Stimulated activated CD4-positive, alpha-beta T cell treated with anti-CD3 and anti-CD28 coated beads, Interleukin-12 subunit alpha, Interleukin-12 subunit beta, amount 100 ng/mL, for 24 hours (primary cell): ENCODE data around the gene HFE.
"Not testable (repeated sequence)": the region's sequence is repeated elsewhere in the genome, so short reads cannot be mapped to it uniquely, and the experiment has no call there.

Source experiments
- DNase-seq, 2 experiments: peaks; one replicate each; pipeline ENCODE4 v3.0.0-alpha.2; 2020; ENCODE audit warnings: low read depth in 2 of 2

The HFE gene

DNA sequence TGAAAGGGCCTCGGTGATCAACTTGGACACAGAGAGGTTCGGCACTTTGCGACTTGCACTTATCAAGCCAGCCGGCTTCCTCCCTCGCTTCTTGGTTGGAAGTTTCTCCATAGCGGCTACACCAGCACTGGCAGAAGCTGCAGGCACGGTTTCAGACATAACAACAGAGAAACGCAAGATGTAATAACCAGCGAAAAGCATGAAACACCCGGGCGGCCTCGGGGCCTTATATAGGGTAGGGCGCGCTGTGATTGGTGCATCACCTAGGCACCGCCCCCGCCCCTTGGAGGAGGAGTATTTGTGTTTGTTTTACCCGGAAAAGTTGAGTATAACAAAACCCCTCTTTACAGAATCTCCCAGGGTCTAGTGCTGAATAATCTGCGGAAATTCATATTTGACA lies 20.7 kb downstream of the HFE start:
- DNase-seq, result no peak

DNA sequence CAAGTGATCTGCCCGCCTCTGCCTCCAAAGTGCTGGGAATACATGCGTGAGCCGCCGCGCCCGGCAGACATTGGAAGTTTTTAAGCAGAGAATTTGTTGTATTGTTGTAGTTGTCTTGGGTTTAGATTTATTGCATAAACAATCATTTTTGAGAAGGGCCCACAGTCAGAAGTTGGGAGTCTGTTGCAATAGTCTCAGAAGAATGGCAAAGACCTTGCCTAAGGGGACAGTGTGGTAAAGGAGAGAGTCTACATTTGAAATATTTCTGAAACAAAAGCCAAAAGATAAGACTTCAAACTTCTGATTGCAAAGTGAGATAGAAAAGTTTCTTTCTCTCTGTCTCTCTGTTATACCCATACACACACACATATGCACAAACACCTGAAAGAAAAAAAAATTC lies 22.5 kb downstream of the HFE start:
- no peak for DNase-seq

DNA sequence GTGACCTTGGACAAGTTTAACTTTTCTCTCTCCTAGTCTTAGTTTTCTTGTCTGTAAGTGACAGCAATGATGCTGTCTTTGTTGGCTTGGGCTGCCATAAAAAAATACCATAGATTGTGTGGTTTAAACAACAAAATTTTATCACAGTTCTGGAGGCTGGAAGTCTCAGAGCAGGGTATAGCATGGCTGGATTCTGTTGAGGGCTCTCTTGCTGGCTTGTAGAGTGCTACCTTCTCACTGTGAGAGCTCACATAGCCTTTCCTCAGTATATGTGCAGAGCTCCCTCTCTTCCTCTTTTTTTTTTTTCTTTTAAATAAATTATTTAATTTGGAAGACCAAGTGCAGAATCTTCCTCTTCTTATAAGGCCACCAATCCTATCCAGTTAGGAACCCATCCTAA lies 26.3 kb downstream of the HFE start:
- no peak for DNase-seq

DNA sequence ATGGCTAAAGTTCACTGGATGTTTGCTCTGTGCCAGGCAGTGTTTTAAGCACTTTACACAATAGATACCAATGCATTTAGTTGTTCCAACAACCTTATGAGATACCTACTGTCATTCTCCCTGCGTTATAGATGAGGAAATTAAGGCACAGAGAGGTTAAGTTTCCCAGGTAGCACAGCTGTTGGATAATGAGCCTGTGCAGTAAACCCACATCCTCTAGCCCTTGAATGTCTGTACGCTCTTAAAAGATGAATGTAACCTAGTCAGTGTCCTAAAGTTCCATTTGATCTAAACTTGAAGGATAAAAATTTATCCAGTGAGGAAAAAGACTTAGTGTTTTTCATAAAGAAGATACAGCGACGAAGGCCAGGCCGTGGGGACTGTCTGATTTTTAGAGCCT lies 28.0 kb downstream of the HFE start:
- no peak for DNase-seq

DNA sequence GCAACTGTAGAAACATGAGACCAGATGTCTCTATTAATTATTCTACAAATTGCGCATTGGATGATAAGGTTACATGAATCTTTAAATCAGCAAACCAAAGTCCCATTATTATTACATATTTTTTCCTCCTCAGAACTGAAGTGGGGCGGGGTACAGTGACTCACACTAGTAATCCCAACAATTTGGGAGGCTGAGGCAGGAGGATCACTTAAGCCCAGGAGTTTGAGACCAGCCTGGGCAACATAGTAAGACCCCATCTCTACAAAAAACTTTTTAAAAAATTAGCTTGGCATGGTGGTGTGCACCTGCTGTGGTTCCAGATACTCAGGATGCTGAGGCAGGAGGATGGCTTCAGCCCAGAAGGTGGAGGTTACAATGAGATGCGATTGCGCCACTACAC lies 29.0 kb downstream of the HFE start:
- DNase-seq, result no peak

DNA sequence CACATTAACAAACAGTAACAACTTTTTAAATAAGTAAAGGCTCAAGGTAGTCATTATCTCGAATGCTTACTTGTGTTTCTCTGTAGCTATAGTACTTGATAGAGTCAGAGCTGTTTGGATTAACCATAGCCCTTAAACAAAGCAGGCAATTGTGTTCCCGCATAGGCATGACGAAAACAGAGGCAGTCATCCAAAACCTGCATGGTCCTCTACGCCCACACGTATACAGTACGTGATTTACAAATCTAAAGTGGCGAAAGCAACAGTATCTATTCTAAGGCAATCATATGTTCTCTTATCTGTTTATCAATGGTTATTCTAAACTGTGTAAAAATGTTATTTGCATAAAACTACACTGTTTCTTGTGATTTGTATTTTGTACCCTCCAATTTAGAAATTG lies 31.8 kb downstream of the HFE start:
- DNase-seq, result no peak

DNA sequence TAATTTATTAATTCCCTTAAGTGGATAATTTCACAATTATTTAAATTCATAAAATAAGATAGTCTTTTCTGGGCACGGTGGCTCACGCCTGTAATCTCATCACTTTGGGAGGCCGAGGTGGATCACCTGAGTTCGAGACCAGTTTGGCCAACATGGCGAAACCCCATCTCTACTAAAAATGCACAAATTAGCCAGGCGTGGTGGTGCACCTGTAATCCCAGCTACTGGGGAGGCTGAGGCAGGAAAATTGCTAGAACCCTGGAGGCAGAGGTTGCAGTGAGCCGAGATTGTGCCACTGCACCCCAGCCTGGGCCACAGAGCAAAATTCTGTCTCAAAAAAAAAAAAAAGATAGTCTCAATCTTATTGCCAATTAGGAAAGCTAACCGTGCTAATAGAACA lies 32.9 kb downstream of the HFE start:
- DNase-seq, result not testable (repeated sequence)

DNA sequence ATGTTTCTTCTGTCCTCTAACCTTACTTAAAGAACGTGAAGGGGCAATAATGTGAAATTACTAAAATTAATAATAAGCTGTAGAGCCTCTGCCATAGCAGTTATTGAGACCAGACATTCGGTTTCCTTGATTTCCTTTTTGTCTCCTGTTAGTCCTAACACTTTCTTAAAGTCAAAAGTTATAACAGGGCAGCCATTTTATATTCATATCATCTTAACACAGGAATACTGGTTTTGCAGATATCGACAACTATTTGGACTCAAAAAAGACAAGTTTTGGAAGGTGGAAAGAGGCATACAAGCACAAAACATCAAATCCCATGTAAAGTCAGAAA lies 33.5 kb downstream of the HFE start:
- DNase-seq, result no peak

DNA sequence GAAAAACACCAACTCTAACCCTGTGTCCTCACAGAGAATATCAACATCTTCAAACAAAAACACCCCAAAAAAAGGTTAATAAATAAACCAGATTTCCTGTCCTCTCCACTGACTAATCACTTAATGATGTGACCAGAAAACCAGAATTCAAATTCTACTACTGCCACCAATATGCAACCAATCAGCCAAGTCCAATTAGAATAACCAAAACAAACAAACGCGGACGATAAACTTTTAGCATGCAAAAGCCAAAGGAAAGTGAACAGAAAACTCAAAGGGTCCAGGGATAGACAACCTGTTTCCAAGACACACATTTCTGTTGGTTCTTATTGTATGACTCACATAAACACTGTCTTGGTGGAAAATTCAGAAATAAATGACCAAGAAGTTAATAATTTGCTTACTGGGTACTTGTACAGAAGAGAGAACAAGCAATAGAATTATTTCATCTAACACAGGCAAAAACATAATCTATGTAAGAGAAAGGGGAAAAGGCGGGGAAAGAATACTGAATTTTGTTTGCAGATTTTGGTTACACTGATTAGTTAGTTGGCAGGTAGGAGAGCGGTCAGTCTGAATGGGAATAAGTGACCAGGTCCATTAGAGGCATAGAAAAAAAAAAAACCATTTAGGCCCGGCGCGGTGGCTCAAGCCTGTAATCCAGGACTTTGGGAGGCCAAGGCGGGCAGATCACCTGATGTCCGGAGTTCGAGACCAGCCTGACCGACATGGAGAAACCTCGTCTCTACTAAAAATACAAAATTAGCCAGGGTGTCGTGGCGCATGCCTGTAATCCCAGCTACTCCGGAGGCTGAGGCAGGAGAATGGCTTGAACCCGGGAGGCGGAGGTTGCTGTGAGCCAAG lies 34.1 kb downstream of the HFE start:
- no peak for DNase-seq

DNA sequence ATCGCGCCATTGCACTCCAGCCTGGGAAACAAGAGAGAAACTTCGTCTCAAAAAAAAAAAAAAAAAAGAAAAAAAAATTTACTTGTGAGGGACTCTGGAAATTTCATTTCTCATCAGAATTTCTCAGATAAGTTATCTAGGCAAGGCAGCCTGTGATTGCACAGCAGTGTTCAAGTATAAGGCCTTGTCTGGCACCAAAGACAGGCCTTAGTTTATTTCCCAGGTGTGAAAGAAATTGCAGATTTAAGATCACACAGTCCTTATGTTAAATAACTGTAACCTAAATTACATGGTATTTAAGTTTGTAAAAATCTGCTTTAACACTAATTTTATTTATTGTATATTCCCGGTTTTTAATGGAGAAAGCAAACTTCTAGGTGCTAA lies 34.8 kb downstream of the HFE start:
- DNase-seq, result no peak

DNA sequence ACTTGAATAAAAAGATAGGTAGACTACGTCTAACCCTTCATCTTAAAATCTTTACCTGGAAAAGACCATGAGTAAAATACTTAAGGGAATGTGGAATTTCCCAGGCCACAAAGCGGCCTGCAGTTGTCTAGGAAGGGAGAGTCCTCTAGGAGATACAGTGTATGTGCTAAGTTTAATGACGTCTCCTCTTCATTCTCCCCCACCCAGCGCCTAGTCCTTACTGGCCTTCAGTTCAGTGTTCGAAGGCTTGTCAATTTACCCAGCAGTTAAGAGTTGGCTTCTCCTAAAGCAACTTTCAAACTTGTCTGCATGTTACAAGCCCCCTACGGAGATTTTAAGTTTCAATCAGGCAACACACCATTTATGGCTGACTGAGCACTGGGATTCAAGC lies 35.2 kb downstream of the HFE start:
- no peak for DNase-seq

DNA sequence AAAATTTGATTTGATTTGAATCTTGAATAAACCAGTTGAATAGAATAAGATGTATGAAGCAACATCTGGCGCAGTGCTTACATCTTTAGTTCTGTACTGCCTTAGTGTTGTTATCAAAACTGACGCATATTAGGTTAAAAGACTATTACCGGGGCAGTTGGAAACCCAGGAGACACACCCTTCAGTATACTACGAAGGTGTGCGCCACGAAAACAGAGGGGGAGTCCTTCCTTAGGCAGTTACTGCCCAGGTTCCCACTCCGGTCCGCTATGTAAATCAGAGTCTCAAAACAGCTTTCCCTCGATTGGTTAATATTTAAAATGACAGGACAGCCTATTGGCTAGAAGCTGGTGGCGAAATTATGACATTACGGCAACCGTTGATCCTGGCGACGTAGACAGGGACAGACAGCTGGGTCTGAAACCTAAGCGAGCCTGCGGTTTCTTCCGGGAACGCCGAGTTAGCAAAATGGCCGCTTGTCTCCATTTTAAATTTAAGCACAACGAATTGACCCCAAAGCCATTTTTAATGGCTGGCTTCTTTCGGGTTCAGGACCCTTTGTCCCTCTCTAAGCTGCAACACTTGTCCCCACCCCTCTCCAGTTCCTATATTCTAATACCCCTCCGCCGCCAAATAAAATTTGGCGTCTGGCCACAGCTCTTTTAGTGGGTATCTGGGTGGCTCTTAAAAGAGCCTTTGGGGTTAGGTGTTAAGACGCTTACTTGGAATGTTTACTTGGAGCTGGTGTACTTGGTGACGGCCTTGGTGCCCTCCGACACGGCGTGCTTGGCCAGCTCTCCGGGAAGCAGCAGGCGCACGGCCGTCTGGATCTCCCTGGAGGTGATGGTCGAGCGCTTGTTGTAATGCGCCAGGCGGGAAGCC lies 35.8 kb downstream of the HFE start:
- DNase-seq, result peak; percentile 83 to 84

DNA sequence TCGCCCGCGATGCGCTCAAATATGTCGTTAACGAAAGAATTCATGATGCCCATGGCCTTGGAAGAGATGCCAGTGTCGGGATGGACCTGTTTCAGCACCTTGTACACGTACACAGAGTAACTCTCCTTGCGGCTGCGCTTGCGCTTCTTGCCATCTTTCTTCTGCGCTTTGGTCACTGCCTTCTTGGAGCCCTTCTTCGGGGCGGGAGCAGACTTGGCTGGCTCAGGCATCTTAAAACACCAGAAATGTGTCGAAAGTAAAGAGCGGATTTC lies 36.4 kb downstream of the HFE start:
- peak; percentile 59 to 69 for DNase-seq

DNA sequence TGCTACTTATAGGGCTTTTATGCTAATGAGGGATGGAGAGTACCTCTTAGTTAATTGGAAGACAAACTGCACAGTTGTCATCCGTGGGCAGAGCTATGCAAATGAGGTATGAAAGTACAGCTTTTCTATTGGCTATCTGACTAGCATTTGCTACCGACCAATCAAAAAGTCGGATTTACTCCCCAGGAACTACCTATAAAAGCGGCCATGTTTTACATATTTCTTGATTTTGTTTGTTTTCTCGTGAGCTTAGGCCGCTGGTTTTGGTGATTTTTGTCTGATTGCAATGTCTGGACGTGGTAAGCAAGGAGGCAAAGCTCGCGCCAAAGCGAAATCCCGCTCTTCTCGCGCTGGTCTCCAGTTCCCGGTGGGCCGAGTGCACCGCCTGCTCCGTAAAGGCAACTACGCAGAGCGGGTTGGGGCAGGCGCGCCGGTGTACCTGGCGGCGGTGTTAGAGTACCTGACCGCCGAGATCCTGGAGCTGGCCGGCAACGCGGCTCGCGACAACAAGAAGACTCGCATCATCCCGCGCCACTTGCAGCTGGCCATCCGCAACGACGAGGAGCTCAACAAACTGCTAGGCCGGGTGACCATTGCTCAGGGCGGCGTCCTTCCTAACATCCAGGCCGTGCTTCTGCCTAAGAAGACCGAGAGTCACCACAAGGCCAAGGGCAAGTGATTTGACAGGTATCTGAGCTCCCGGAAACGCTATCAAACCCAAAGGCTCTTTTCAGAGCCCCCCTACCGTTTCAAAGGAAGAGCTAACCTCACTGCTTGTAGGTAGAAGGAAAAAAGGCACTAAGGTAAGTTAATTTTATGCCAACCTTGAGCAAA lies 36.9 kb downstream of the HFE start:
- peak in 1 of 2 experiments; percentile 63 for DNase-seq

DNA sequence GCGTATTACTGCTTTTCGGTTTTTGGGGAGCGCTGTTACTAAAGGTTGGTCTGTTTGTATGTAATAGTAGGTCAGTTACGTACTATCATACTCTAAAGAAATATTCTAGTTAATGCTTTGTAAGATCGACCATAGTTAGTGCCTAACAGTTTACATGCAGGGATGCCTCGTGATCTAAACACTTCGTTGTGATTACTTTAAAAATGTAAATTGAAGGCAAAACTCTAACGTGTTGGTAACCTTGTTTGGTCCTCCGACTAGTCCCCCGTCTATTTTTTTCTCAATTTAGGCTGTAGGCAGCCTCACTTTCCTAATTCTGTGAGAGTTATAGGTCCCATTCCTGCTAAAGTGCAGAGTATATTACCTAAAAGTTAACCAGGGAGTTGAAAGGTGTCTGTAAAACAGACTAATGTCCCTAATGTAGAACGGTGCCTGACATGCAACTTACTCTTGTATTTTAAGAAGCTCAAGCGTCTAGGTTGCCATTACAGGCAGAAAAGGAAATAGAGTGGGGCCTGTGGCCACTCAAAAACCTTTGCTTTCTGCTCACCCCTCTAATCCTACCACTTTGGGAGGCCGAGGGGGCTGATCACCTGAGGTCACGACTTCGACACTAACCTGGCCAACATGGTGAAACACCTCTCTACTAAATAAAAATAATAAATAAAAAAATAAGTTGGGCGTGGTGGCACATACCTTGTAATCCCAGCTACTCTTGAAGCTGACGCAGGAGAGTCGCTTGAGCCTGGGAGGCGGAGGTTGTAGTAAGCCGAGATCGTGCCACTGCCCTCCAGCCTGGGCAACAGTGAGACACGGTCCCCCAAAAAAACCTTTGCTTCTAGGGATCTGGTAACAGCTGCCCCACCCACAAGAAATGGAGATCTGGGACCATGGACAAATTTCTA lies 37.8 kb downstream of the HFE start:
- DNase-seq, result no peak

DNA sequence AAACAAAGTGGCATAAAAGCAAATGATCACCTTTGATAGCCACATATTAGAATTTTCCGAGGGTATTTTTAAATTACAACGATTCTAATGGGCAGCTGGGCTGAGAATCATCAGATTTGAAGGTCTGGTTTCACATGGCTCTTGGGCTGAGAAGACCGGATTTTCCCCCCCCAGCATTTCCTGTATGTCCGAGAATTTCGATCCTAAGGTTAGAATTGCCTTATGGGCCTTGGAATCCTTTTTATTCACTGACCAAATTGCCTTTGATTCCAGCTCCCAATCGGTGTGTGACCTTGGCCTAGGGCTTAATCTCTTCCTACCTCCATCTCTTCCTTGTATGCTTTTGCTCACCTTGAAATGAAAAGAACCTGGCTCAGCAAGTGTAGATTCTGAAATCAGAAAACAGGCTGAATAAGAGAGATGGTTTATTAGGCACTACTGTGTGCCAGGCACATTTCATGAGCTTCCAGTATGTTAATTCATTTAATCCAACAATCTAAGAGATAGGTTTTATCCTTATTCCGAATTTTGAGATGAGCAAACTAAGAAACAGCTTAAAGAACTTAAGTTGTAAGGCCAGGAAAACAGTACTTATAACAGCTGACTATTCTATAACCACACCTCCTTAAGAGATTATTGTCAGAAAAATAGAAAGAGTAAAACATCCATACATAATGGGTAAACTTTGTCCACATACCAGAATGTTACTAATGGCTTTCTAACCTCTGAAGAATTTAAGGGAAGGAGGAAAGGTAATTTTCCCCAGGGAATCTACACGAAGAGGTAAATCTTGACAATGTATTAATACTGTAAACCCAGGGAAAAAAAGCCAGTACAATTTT lies 39.4 kb downstream of the HFE start:
- DNase-seq, result no peak

DNA sequence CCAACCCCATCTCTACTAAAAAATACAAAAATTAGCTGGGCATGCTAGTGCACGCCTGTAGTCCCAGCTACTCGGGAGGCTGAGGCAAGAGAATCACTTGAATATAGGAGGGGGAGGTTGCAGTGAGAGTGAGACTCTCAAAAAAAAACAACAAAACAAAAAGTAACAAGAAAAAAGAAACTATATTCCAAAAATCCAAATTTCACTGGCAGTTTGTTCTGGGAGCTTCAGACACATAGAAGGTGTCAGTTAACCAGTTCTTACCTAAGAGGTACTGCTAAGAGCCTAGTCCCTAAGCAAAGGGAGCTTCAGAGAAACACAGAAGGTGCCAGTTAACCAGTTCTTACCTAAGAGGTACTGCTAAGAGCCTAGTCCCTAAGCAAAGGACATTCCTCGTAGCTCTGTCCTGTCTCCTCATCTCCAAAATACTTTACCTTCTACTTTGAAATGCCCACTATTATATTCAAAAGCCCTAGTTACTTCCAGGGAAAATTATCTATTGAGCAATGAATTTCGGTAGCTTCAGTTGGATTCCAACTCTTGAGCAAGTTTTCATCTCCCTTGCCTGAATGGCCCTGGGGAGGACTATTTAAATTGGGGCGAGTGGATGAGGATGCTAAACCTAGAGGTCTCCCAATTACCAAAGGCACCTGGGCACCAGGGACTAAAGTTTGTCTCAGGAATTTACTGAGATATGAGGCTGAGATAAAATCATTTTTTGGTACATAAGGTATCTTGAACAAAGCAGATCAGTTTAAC lies 41.0 kb downstream of the HFE start:
- DNase-seq, result no peak

DNA sequence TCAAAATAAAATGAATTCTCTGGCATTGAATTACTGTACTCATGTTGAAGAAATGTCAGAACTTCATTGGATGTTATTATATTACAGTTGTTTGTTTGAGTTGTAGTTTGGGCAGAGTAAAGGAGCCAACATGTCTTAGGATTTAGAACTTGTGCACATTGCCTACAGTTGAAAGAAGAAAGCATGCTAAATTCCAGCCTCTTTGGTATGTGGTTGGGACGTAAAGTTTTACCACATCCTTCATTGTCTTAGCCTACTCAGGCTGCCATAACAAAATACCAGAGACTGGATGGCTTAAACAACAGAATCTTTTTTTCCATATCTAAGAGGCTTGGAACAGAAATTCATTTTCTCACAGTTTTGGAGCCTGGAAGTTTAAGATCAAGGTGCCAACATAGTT lies 42.4 kb downstream of the HFE start:
- DNase-seq, result no peak

DNA sequence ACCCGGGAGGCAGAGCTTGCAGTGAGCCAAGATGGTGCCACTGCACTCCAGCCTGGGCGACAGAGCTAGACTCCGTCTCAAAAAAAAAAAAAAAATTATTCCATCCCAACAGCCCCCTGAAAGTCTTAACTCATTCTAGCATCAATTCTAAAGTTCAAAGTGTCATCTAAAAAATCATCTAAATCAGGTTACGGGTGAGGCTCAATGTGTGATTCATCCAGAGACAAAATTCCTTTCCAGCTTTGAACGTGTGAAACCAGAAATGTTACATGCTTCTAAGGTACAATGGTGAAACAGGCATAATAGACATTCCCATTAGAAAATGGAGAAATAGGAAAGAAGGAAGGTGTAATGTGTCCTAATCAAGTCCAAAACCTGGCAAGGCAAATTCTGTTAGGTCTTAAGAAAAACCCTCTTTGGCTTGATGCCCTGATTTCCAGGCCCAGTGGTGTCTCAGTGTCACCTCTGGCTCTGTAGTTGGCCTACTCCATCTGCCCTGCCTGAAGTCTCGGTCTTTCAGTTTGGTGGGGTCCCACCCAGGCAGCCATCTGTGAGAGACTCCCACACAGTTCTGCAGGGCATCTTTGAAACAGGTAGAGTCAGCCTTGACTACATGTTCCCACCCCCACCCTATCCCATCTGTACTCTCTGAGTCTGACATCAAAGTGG lies 43.5 kb downstream of the HFE start:
- DNase-seq, result no peak
